ENCODE results near the gene LEPROT. TPM values are rescaled to one million over a fixed set of nuclear protein-coding genes. Genes with fewer than 3 reads are reported as not detected.

The LEPROT gene
- total and polyA plus RNA-seq, 2 of the 8 experiments (the other 6 are each of a cell fraction or from before 2014, with no cell fraction given), result 25.7 to 27.2 TPM

DNA sequence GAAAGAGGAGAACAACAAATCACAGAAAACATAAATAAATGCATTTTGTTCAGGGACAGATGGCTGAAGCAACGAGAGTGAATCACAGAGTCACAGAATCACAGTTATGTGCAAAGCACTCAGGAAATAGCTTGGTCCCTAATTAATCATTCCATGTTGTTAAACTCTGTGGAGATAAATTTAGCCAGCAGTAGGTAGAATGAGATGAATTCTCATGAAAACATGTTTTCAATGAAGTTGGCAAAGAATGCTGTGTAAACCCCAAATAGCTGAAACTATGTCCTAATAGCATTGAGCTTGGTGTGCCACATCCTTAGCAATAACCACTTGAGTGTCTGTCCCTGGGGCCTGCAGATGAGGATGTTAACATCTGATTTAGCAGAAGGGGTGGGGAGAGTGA, 20.4 kb downstream of the LEPROT start:
- H2BK120ac ChIP-seq (replicated peaks; ENCODE audit: low read depth, low read length), result no peak overlapping the region
- H3K27me3 ChIP-seq (replicated peaks in 1 of 4; ENCODE audit: control insufficient read depth in 3 of 4, extremely low read depth in 1 of 4, insufficient read depth in 3 of 4, low read length in 3 of 4), result no peaks in the 10 kb centered on the region; a peak in 1 of 7 replicates
- WGBS, 2 experiments (ENCODE audit: extremely low coverage in 1 of 2, insufficient coverage in 1 of 2, insufficient read length in 1 of 2, insufficient replicate concordance in 2 of 2, low coverage in 1 of 2, low lambda C conversion rate in 2 of 2, missing lambda C conversion rate in 1 of 2), result 88% methylated on average over 1 of the region's 1 CpG; no CpG with 5 or more reads in 1 of the 2 experiments
- H4K8ac ChIP-seq (ENCODE audit: extremely low read depth, insufficient read depth, low read length), result no peak overlapping the region
- no peak overlapping the region for H3K4me3 ChIP-seq (ENCODE audit: extremely low read depth in 1 of 4, insufficient read depth in 2 of 4, low read depth in 3 of 4, low read length in 4 of 4)
- POLR2A ChIA-PET (ENCODE audit: partially characterized antibody), result interaction anchor here (0.7 to 1.5 kb wide), 2 partner anchors 8 kb away, joined by 3 to 5 read pairs; no protein-coding TSS in a partner anchor
- H3K9me3 ChIP-seq (ENCODE audit: insufficient read depth in 2 of 2, low read depth in 1 of 2, low read length in 1 of 2), result peaks cover 0 to 9% of the 10 kb centered on the region in 2 experiments; a peak in 1 of 4 replicates
- H4K20me1 ChIP-seq (replicated peaks in 1 of 2; ENCODE audit: control insufficient read depth in 1 of 2, insufficient read depth in 2 of 2, low read length in 2 of 2), result no peaks in the 10 kb centered on the region
- H3K27ac ChIP-seq (ENCODE audit: low read depth, low read length), result no peak overlapping the region
- H2AK5ac ChIP-seq (ENCODE audit: low read depth, low read length), result no peak overlapping the region
- no peak overlapping the region for H2AFZ ChIP-seq (ENCODE audit: low read length)
- H3K4ac ChIP-seq (replicated peaks; ENCODE audit: insufficient read length, low read depth, low read length), result no peak overlapping the region
- DNase-seq (ENCODE audit: low read depth in 1 of 2, low spot score in 2 of 2) (no peak), FAIRE-seq (no peak)
- H2BK20ac ChIP-seq (ENCODE audit: low read length), result no peak overlapping the region
- H2BK15ac ChIP-seq (ENCODE audit: low read length), result no peak overlapping the region
- no peaks in the 10 kb centered on the region for H3K79me2 ChIP-seq (ENCODE audit: control insufficient read depth in 1 of 2, insufficient read depth in 2 of 2, low read length in 2 of 2)
- H3K14ac ChIP-seq (ENCODE audit: insufficient read length), result no peak overlapping the region
- H2BK12ac ChIP-seq (ENCODE audit: low read depth, low read length), result no peak overlapping the region
- CTCF ChIA-PET (ENCODE audit: partially characterized antibody), result interaction anchor here (0.7 to 5.0 kb wide), 10 partner anchors 8 to 465 kb away, joined by 3 to 27 read pairs (median 4); no protein-coding TSS in a partner anchor
- no peak overlapping the region for H3K23ac ChIP-seq (ENCODE audit: insufficient read length)
- no peak overlapping the region for H2BK5ac ChIP-seq (ENCODE audit: low read depth, low read length)
- H4K91ac ChIP-seq (replicated peaks; ENCODE audit: insufficient read length, low read length), result no peak overlapping the region
- H3K79me1 ChIP-seq (ENCODE audit: low read depth, low read length), result no peaks in the 10 kb centered on the region
- H3K9ac ChIP-seq (replicated peaks in 1 of 4; ENCODE audit: extremely low read depth in 1 of 4, low read depth in 3 of 4, low read length in 3 of 4), result no peak overlapping the region
- no peak overlapping the region for H3K56ac ChIP-seq (replicated peaks; ENCODE audit: insufficient read length, low read depth, low read length)
- H4K5ac ChIP-seq (ENCODE audit: insufficient read length, low read depth, low read length), result no peak overlapping the region
- peaks cover 0 to 11% (median 7%) of the 10 kb centered on the region in 4 experiments; a peak in 5 of 7 replicates for H3K4me1 ChIP-seq (replicated peaks in 1 of 4; ENCODE audit: control insufficient read depth in 3 of 4, insufficient read depth in 4 of 4, low read length in 3 of 4)
- H3K23me2 ChIP-seq (ENCODE audit: low read depth, low read length), result peaks cover 1% of the 10 kb centered on the region; the same call in 1 of the 2 replicates
- H3K4me2 ChIP-seq (ENCODE audit: insufficient read depth in 1 of 2, low read depth in 2 of 2, low read length in 2 of 2), result no peak overlapping the region
- no peaks in the 10 kb centered on the region; a peak in 1 of 8 replicates for H3K36me3 ChIP-seq (ENCODE audit: control insufficient read depth in 2 of 4, insufficient read depth in 4 of 4, low read length in 3 of 4)
- H3K18ac ChIP-seq (ENCODE audit: extremely low read depth, low read length), result no peak overlapping the region

All from H1 (cell line).